ENCODE results near the gene NEAT1. TPM values are rescaled to one million over a fixed set of nuclear protein-coding genes. Genes with fewer than 3 reads are reported as not detected.

The NEAT1 gene
- total RNA-seq, 1 donor from 2014 or later, result 508 TPM

GRCh38 chr11:65386307-65387140, 36.1 kb upstream of the NEAT1 start, which contains the start of gene FRMD8:
Gene FRMD8 (plus strand): TSS chr11:65386637. CDS start chr11:65387037, 400 bp downstream.
- DNase-seq (peak; percentile 98), ATAC-seq (peak; percentile 70)
- intact Hi-C loops (cut with micrococcal nuclease), result no loop called here

DNA sequence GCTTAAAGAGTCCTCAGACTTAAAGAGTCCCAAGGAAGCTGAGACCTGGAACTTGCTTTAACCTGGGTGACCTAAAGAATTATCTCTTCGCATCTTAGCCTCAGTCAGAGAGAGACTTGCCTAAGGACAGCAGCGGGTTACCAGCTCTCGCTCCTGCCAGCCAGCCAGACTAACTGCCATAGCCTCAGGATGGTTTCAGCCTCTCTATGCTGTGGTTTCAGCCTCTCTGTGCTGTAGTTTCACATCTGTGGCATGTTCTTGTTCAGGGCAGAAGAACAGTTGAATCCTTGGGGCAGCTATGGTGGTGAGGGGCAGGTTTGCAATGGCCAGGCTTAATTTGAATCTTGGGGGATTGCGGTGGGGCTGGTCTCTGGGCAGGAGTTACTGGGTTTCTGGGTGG, 33.9 kb upstream of the NEAT1 start:
- DNase-seq (no peak), ATAC-seq (no peak)
- intact Hi-C loops (cut with micrococcal nuclease), result no loop called here

DNA sequence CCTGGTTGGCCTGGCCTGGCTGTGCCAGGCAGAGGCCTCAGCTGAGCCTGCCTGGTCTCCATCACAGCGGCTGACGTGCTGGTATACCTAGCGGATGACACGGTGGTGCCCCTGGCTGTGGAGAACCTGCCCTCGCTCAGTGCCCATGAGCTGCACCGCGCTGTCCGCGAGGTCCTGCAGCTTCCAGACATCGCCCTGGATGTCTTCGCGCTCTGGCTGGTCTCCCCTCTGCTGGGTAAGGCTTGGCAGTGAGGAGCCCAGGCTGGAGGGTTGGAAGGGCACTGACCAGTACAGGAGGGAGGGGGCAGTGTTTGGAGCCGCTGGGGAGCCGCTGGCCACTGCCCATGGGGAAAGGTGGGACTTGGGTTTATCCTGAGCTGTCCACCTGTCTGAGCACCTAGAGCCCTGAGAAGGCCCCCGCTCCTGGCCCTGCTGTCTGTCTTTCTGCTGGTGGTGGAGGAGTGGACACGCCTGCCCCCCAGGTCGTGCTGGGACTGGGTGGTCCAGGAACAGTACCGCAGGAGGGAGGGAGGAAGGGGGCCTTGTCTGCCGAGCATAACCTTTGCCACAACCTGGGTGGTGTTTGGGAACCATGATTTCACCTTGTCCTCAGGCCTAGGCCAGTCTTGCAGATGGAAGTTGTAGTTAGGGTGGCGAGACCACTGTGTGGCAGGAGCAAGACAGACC, 33.2 kb upstream of the NEAT1 start:
- ATAC-seq, result no peak
- intact Hi-C loops (cut with micrococcal nuclease), result no loop called here
- DNase-seq, result no peak

- intact Hi-C loops (cut with micrococcal nuclease), result no loop called here
- ATAC-seq, result peak; percentile 3
- DNase-seq, result no peak
These were observed 32.3 kb upstream of the NEAT1 start for GRCh38 chr11:65390099-65390941.

GRCh38 chr11:65390996-65391395, 31.6 kb upstream of the NEAT1 start:
- DNase-seq (peak; percentile 53), ATAC-seq (peak; percentile 42)
- intact Hi-C loops (cut with micrococcal nuclease), result no loop called here

DNA sequence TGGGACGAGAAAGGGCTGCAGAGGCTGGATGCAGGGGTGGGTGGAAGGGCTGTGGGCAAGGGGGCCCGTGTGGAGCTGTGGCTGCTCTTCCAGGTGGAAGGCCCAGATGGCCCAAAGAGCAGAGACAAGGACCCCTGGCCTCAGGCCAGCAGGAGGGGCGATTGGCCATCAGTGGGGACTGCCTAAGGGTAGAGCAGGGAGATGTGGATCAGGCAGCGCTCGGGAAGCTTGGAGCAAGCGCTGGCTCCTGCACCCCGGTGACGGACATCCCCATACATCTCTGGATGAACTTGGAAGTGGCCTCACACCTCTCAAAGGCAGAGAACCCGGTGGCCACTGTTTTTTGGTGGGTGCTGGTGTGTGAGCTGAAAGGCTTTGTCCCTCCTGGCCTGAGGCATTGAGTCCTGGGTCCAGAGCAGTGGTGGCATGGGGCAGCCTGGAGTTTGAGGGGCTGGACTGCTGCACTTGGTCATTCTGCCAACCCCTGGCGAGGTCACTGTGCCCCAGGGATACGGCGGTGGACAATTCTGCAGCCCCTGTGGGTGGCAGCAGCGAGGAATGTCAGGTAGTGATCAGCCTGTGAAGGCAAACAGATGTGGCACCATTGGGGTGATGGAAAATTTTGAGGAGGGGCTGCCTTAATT, 30.3 kb upstream of the NEAT1 start:
- intact Hi-C loops (cut with micrococcal nuclease), result no loop called here
- DNase-seq (no peak), ATAC-seq (no peak)

DNA sequence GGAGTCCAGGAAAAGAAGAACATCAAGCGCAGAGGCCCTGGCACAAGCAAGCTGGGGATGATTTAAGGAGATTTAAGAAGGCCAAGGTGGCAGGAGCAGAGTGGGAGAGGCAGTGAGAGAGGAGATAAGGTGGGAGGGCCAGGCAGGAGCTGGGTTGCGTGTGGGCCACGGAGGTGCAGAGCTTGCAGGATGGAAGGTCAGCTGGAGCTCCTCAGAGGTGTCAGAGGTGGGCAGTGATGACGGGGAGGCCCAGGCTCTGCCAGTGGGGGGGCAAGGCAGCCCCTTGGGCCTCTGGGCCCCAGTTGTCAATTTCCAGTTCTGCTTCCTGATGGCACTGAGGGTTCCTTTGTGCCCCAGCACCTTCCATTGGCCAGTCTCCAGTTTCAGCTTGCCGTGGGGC, 29.7 kb upstream of the NEAT1 start:
- DNase-seq (no peak), ATAC-seq (no peak)
- intact Hi-C loops (cut with micrococcal nuclease), result no loop called here

DNA sequence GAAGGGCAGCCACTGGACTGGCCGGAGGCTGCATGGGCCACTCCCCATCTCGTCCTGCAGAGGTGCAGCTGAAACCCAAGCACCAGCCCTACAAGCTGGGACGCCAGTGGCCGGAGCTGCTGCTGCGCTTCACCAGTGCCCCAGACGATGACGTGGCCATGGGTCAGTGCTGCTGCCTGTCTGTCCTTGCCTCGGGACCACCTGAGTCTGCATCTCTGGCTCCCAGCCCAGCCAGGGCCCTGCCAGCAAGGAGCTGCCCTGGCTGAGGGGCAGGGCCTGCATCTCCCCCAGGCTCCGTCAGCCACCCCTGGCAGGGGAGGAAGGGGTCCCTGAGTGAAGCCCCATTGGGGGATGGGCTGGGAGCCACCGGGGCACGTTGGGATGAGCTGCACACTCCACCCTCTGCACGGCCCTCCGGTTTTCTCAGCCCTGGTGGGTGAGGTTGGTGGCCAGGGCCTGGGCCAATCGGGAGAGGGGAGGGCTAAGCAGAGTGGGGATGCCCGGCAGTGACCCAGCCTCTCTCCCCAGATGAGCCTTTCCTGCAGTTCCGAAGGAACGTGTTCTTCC, 29.0 kb upstream of the NEAT1 start:
- DNase-seq, result no peak
- intact Hi-C loops (cut with micrococcal nuclease), result no loop called here

DNA sequence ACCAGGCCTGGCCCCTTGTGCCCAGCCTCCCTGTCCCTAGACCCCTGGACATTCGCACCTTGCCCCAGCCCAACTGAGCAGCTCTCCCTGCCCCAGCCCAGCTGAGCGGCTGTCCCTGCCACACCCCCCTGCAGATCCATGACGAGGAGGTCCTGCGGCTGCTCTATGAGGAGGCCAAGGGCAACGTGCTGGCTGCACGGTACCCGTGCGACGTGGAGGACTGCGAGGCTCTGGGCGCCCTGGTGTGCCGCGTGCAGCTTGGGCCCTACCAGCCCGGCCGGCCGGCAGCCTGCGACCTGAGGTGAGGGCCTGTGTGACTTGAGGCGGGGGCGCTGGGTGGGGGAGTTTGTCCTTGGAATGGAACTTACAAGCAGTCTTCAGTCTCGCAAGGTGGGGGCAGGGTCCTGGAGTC, 28.5 kb upstream of the NEAT1 start:
- ATAC-seq (no peak), DNase-seq (no peak)
- intact Hi-C loops (cut with micrococcal nuclease), result no loop called here

More for the DNA sequence above, 29.0 kb upstream of the NEAT1 start:
- ATAC-seq, result no peak

GRCh38 chr11:65395961-65396530, 26.6 kb upstream of the NEAT1 start:
- no peak for DNase-seq
- intact Hi-C loops (cut with micrococcal nuclease), result no loop called here
- no peak for ATAC-seq

DNA sequence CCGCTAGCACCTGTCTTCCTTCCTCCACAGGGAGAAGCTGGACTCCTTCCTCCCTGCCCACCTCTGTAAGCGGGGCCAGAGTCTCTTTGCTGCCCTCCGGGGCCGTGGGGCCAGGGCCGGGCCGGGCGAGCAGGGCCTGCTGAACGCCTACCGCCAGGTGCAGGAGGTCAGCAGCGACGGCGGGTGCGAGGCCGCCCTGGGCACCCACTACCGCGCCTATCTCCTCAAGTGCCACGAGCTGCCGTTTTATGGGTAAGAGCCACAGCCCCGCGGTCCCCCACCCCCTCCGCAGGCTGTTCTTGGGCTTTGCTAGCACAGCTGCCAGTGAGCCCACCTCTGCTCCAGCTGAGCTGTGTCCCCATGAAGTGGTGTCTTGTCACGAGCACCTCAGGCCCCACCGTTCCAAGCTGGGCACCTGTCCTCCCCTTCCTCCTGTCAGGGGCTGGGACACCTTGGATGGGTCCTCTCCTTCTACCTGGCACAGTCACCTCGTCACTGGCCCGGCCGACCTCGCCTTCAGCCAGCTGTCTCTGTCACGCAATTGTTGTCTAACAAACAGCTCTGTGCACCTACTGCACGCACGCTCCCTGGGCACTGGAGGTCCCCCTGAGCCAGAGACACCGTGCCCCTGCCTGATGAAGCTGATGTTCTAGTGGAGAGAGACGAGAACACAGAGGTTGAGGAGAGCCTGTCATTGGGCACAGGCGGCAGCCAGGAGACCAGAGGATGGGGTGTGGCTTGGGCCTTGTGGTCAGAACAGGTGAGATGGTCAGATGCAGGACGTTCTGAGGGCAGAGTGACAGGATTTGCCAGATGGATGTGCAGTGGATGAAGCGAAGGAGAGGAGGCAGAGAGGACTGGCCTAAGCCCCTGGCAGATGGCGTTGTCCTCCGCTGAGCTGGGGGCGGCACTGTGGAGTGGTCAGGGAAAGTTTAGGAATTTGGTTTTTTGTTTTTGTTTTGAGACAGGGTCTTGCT, 25.5 kb upstream of the NEAT1 start:
- intact Hi-C loops (cut with micrococcal nuclease), result no loop called here
- no peak for DNase-seq
- no peak for ATAC-seq

DNA sequence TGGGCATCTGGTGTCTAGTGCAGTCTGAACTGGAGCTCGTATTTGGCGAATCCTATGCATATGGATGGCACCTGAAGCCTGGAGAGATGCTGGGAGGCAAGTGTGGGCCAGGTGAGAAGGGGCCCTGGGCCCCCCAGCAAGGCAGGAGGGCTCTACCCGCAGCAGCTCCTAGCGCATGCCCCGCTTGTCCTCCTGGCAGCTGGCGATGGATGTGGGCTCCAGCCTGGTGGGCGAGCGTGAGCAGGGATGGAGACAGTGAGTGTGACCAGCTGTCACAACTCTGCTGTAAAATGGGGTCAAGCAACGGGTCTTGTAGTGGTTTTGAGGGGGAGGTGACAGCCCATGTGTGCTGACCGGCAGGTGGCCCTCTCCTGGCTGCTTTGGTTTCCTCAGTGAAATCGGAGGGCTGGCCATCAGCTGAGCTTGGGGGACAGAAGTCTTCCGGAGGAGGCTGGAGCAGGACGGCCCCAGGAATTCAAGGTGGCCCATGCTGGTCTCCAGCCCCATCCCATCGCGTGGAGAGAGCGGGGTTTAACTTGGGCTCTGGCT, 24.2 kb upstream of the NEAT1 start:
- intact Hi-C loops (cut with micrococcal nuclease), result no loop called here
- no peak for DNase-seq
- ATAC-seq, result no peak

DNA sequence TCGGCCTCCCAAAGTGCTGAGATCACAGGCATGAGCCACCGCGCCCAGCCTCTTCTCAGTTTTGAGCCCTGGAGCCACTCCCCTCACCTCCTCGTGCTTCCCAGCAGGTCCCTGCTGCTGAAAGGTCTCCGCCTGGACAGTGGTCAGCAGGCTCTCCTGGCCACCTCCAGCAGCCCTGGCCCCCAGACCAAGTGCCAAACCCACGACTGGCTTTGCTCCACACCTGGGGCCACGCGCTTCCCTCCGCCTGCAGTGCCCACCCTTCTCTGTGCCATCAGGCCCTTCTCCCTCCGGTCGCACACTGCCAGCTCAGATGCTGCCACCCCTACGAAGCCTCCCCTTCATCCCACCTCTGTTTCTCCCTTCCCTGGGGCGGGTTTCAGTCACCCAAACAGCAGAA, 23.3 kb upstream of the NEAT1 start:
- DNase-seq, result no peak
- ATAC-seq, result no peak
- intact Hi-C loops (cut with micrococcal nuclease), result no loop called here

DNA sequence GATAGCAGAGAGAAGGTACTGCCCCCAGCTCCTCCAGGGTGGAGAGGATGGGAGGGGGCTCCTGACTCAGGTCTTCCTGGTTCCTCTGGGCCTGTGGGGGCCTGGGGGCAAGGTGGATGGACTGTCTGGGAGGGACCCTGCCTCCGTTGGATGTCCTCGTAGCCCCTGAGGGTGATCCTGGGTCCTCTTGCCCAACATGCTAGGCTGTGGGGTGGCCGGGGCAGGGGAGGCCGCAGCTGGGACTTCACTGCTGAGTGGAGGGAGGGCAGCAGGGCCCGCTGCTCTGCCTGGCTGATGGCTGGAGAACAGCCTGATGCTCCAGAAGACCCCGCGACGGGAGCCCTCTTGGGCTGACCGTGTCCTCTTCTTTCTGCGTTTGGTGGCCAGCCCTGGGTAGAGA, 22.8 kb upstream of the NEAT1 start:
- DNase-seq (no peak), ATAC-seq (no peak)
- intact Hi-C loops (cut with micrococcal nuclease), result no loop called here

DNA sequence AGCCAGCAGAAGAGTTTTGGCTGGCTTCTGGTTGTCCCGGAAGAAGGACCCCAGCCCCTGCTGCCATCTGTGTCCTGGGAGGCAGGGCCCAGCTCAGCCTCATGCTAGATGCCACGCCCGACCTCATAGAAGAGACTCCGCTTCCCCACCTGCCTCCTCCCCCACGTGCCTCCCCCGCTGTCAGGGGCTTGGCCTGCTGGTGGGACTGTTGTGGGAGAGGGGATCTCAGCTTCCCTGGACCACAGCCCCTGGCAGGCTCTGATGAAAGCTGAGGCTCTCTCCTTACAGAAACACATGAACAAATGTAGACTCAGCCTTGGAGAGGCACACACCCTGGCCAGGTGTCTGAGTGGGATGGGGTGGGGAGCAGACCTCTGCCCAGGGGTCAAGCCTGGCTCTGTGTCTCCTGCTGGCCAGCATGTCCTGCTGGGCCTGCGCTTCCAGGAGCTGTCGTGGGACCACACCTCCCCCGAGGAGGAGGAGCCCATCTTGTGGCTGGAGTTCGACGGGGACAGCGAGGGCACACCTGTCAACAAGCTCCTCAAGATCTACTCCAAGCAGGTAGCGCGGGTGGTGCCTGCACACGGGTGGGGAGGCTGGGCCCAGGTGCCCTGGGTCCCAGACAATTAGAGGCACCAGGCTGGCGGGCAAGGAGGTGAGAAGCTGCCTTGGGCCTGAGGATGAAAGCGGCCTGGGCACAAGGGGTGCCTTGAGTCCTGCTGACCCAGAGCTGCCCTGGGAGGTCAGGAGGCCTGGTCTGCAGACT, 22.1 kb upstream of the NEAT1 start:
- ATAC-seq, result no peak
- intact Hi-C loops (cut with micrococcal nuclease), result no loop called here

DNA sequence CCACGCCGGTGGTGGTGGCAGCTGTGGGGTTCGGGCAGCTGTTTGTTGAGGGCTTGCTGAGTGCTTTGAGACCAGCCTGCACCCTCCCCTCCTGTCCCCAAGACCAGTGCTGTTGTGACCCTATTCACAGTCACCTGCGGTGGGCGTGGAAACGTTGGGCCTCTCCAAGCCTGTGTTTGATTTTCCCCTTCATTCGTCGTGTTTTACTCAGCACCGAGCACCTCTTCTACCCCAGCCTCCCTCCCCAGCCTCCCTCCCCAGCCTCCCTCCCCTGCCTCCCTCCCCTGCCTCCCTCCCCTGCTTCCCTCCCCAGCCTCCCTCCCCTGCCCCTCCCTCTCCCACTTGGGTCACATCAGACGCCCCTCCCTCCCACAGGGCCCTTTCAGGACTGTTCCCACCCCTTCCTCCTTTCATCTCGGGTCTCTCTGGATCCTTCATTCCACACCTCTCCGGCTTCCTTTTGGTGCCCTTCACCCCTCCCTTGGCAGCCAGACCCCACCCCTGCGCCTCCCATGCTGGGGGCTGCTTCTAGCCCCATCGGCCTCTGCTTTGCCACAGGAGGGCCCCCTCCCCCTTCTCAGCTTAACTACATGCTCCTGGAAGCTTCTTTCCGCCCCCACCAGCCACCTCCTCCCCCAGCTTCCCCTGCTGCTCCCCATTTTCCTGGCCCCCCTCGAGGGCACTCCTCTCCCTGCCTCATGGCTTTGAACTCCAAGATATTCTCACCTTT, 21.4 kb upstream of the NEAT1 start:
- intact Hi-C loops (cut with micrococcal nuclease), result no loop called here
- DNase-seq, result no peak

More for the DNA sequence above, 22.1 kb upstream of the NEAT1 start:
- DNase-seq, result no peak

More for the DNA sequence above, 21.4 kb upstream of the NEAT1 start:
- ATAC-seq, result no peak
